Measurements from ENCODE around the gene HNRNPUL2.

HNRNPUL2 gene

DNA sequence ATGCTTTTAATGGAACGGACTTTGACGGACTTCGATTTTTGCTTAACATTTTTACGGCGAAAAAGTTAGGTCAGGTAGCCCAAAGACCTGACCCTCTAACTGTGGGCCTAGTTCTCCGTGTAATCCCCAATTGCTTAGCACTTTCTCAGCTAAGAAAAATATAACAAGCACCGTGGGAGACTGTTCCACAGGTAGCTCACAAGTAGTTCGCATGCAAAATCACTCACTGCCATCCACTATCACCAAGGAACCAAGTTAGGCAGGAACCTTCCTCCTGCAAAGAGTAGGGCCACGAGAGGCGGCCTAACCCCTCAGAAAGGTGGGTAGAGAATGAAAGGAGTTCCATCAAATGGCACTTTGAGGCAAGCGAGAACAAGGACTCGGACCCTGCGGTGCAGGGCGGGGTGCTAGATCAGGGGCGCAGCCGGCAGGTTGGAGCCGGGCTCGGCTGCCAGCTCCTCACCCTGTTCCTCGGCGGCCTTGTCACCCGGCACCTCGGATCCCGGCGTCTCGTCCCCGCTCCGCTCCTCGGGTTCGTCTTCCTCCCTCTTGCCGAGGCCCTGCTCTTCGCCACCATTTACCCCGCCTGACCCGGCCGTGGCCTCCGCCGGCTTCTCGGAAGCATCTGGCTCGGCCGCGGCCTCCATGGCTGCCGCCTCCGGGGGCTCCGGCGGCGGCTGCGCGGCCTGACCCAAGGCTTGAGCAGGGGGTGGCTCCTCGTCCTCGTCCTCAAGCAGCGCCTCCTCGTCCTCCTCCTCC lies 922 bp downstream of the HNRNPUL2 start:
- no peak for DNase-seq (ENCODE audit: low read depth)
- TF ChIP-seq, protein P1, sequence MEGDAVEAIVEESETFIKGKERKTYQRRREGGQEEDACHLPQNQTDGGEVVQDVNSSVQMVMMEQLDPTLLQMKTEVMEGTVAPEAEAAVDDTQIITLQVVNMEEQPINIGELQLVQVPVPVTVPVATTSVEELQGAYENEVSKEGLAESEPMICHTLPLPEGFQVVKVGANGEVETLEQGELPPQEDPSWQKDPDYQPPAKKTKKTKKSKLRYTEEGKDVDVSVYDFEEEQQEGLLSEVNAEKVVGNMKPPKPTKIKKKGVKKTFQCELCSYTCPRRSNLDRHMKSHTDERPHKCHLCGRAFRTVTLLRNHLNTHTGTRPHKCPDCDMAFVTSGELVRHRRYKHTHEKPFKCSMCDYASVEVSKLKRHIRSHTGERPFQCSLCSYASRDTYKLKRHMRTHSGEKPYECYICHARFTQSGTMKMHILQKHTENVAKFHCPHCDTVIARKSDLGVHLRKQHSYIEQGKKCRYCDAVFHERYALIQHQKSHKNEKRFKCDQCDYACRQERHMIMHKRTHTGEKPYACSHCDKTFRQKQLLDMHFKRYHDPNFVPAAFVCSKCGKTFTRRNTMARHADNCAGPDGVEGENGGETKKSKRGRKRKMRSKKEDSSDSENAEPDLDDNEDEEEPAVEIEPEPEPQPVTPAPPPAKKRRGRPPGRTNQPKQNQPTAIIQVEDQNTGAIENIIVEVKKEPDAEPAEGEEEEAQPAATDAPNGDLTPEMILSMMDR (IDR thresholded peaks at IDR 0.05; ENCODE audit: insufficient read depth, low read depth, low read length, missing control alignments): no peak
- peak overlapping the region; percentile 99 for H3K4me3 ChIP-seq (ENCODE audit: low read depth, low read length)

DNA sequence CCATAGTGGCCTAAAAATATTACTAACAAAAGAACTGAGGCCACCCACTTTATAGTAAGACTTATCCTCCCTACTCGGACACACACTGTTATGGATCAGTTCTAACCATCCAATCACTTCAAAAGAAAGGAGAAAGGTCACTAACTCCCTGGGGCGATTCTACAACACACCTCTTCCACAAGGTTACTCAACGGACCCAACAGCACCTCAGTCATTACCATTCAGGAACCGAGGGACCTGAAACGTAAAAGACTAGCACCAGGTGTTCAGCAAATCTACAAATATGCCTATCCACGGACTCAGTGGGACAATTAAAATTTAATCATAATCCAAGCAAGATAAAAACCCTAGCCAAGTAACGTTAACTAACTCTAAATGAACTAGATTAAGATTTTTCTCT lies 1.6 kb downstream of the HNRNPUL2 start:
- TF ChIP-seq, protein P1 (IDR thresholded peaks at IDR 0.05; ENCODE audit: insufficient read depth, low read depth, low read length, missing control alignments): no peak
- no peak for DNase-seq (ENCODE audit: low read depth)
- H3K4me3 ChIP-seq (ENCODE audit: low read depth, low read length): peak overlapping the region; percentile 99

DNA sequence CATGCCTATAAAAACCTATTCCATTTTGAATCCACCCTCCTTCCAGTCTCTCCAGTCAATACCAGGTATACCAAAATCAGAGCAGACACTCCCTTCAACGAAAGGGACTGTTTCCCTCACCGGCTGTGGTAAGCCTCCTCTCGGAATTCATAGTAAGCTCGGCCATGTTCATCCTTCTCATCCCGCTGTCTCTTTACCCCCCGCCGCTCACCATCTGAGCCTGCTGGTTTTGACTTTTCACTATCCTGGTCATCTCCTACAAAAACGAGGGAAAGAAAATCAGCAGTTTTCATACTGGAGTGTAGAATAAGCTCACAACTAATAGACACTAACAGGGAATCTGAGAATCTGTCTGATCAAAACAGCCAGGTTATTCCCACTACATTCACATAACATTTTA lies 3.1 kb downstream of the HNRNPUL2 start:
- no peak for DNase-seq (ENCODE audit: low read depth)
- TF ChIP-seq, protein P1 (IDR thresholded peaks at IDR 0.05; ENCODE audit: insufficient read depth, low read depth, low read length, missing control alignments): no peak
- peak overlapping the region; percentile 99 for H3K4me3 ChIP-seq (ENCODE audit: low read depth, low read length)

DNA sequence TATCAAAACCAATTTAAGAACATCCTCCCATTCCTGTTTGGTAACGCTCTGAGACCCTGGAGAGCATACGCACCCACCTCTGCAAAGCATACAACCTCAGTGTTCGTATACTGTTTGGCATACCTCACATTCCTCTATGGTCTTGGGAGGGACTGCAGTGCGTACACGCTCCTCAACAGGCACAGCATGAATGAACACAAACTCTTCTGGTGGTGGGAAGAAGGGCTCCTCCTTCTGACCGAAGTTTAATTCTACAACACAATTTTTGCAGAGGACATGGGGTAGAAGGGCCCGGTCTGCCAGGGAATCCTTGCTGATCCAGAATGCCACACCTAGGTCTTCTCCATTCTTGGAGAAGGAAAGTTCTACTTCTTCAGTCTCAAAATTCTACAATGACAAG lies 5.3 kb downstream of the HNRNPUL2 start:
- H3K4me3 ChIP-seq (ENCODE audit: low read depth, low read length): no peak overlapping the region
- TF ChIP-seq, protein P1 (IDR thresholded peaks at IDR 0.05; ENCODE audit: insufficient read depth, low read depth, low read length, missing control alignments): no peak
- DNase-seq (ENCODE audit: low read depth): no peak

DNA sequence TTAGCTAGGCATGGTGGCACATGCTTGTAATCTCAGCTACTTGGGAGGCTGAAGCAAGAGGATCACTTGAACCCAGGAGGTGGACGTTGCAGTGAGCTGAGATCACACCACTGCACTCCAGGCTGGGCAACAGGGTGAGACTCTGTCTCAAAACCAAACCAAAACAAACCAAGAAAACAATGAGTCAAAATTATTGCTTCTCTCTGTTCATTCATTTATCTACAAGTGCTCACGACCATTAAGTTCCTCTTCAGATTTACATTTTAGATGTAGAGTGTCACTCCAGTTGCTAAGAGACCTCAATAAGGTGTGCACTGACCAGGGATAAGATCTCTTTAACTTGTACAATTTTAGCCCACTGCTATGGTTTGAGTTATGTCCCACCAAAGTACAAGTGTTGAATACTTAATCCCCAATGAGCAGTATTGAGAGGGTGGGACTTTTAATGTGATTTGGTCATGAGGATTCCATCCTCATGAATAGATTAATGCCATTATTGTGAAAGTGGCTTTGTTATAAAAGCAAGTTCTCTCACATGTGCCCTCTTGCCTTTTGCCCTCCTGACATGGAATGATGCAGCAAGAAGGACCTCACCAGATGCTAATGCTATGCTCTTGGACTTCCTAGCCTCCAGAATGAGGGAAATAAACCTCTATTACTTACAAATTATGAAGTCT lies 7.8 kb downstream of the HNRNPUL2 start:
- H3K4me3 ChIP-seq (ENCODE audit: low read depth, low read length): no peak overlapping the region
- TF ChIP-seq, protein P1 (IDR thresholded peaks at IDR 0.05; ENCODE audit: insufficient read depth, low read depth, low read length, missing control alignments): no peak
- no peak for DNase-seq (ENCODE audit: low read depth)

DNA sequence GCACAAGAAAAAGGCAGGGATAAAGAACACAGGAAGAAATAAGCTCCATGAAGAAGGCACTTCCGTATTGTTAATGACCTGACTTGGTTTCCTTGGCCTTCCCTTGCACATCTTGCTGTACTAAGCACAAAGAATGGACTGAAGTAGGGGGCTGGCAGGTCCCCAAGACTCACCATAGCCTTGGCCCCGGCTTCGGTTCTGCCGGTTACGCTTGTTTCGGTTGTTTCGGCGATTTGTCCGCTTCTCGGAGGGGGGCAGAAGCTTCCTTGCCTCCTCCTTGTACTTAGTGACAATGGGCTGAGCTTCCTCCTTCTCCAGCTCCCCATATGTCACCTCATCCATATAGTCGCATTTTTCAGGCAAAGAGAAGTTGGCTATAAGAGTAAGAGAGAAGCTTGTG lies 10.4 kb downstream of the HNRNPUL2 start:
- TF ChIP-seq, protein P1 (IDR thresholded peaks at IDR 0.05; ENCODE audit: insufficient read depth, low read depth, low read length, missing control alignments): no peak
- DNase-seq (ENCODE audit: low read depth): no peak
- no peak overlapping the region for H3K4me3 ChIP-seq (ENCODE audit: low read depth, low read length)

Measured in GM12865 (cell line).